Peyer's patch (tissue), 4 donors: ENCODE results near the gene TLR5. TPM values are rescaled to one million over a fixed set of nuclear protein-coding genes. Genes with fewer than 3 reads are reported as not detected.

Source experiments
- DNase-seq, 3 donors: peaks; one replicate each; pipeline ENCODE4 v3.0.0-alpha.2; 2017 to 2019
- H3K27ac ChIP-seq, 4 donors: fragments of 200-600 bp; sonication (generic); one replicate each; pipeline ENCODE4 v1.5.1; 2016 to 2019
- H3K27me3 ChIP-seq, 2 donors: fragments of 200-600 bp; sonication (generic); one replicate each; pipeline ENCODE4 v1.5.1; 2019
- H3K36me3 ChIP-seq, 3 donors: fragments of 200-600 bp; sonication (generic); one replicate each; pipeline ENCODE4 v1.5.1; 2016 to 2019
- H3K4me1 ChIP-seq, 4 donors: fragments of 200-600 bp; sonication (generic); one replicate each; pipeline ENCODE4 v1.5.1; 2016 to 2019
- H3K4me3 ChIP-seq, 4 donors: fragments of 200-600 bp; sonication (generic); 1 replicate in 3 of 4; 2 replicates in 1 of 4; pipeline ENCODE4 v1.5.1; 2016 to 2019; ENCODE audit warnings: mild to moderate bottlenecking in 1 of 4
- H3K9me3 ChIP-seq, 4 donors: fragments of 200-600 bp; sonication (generic); one replicate each; pipeline ENCODE4 v1.5.1; 2016 to 2019; ENCODE audit warnings: mild to moderate bottlenecking in 1 of 4
- POLR2A ChIP-seq, 2 donors: fragments of 450-650 bp; IDR thresholded peaks; one replicate each; pipeline ENCODE4 v1.5.1; 2017; ENCODE audit warnings: antibody characterized with exemption in 2 of 2, mild to moderate bottlenecking in 2 of 2, moderate library complexity in 2 of 2
- total RNA-seq, 4 donors: library from RNA; depleted of rRNA; stranded (reverse); fragments of >200 nt; gene quantifications; one replicate each; pipeline ENCODE4 v1.1.0, GENCODE V29; 2016
- TF ChIP-seq, protein P1 (sequence below), 6 experiments: fragments of 450-650 bp in 4 of 6; fragments of 200-600 bp in 2 of 6; sonication (generic) in 1 of 6; IDR thresholded peaks; one replicate each; pipeline ENCODE4 v1.5.1; 2017 to 2019; ENCODE audit warnings: antibody characterized with exemption in 6 of 6, mild to moderate bottlenecking in 3 of 6, moderate library complexity in 1 of 6

TLR5 gene
- total RNA-seq, 4 donors from 2014 or later: 0.85 to 6.6 (median 2.3) TPM

GRCh38 chr1:223077247-223077833 lies 65.7 kb downstream of the TLR5 start:
- Histone ChIP-seq H3K9me3 (no peaks in the 10 kb centered on the region), H3K4me3 (no peak overlapping the region), H3K36me3 (no peaks in the 10 kb centered on the region), H3K4me1 (peaks cover 0 to 7% (median 0%) of the 10 kb centered on the region in 4 donors), H3K27ac (no peak overlapping the region), H3K27me3 (no peaks in the 10 kb centered on the region)
- TF ChIP-seq POLR2A (IDR thresholded peaks at IDR 0.05): no peak
- TF ChIP-seq, protein P1, sequence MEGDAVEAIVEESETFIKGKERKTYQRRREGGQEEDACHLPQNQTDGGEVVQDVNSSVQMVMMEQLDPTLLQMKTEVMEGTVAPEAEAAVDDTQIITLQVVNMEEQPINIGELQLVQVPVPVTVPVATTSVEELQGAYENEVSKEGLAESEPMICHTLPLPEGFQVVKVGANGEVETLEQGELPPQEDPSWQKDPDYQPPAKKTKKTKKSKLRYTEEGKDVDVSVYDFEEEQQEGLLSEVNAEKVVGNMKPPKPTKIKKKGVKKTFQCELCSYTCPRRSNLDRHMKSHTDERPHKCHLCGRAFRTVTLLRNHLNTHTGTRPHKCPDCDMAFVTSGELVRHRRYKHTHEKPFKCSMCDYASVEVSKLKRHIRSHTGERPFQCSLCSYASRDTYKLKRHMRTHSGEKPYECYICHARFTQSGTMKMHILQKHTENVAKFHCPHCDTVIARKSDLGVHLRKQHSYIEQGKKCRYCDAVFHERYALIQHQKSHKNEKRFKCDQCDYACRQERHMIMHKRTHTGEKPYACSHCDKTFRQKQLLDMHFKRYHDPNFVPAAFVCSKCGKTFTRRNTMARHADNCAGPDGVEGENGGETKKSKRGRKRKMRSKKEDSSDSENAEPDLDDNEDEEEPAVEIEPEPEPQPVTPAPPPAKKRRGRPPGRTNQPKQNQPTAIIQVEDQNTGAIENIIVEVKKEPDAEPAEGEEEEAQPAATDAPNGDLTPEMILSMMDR (IDR thresholded peaks at IDR 0.05): no peak
- DNase-seq: peak in 1 of 3 donors; percentile 24

- peaks cover 0 to 7% (median 0%) of the 10 kb centered on the region in 4 donors for H3K4me1 ChIP-seq
- no peak for DNase-seq
- TF ChIP-seq, protein P1 (IDR thresholded peaks at IDR 0.05): no peak
- TF ChIP-seq POLR2A (IDR thresholded peaks at IDR 0.05): no peak
- no peak overlapping the region for H3K27ac ChIP-seq
- no peaks in the 10 kb centered on the region for H3K36me3 ChIP-seq
- H3K27me3 ChIP-seq: no peaks in the 10 kb centered on the region
- H3K4me3 ChIP-seq: no peak overlapping the region
- H3K9me3 ChIP-seq: no peaks in the 10 kb centered on the region
Measured at GRCh38 chr1:223076362-223076761, 66.7 kb downstream of the TLR5 start.

- Histone ChIP-seq H3K27ac (no peak overlapping the region), H3K4me3 (no peak overlapping the region), H3K27me3 (no peaks in the 10 kb centered on the region), H3K36me3 (no peaks in the 10 kb centered on the region), H3K4me1 (peaks cover 0 to 7% (median 0%) of the 10 kb centered on the region in 4 donors), H3K9me3 (no peaks in the 10 kb centered on the region)
- no peak for TF ChIP-seq POLR2A (IDR thresholded peaks at IDR 0.05)
- TF ChIP-seq, protein P1 (IDR thresholded peaks at IDR 0.05): no peak
- DNase-seq: no peak
Measured at GRCh38 chr1:223075834-223076233, 67.2 kb downstream of the TLR5 start.

DNA sequence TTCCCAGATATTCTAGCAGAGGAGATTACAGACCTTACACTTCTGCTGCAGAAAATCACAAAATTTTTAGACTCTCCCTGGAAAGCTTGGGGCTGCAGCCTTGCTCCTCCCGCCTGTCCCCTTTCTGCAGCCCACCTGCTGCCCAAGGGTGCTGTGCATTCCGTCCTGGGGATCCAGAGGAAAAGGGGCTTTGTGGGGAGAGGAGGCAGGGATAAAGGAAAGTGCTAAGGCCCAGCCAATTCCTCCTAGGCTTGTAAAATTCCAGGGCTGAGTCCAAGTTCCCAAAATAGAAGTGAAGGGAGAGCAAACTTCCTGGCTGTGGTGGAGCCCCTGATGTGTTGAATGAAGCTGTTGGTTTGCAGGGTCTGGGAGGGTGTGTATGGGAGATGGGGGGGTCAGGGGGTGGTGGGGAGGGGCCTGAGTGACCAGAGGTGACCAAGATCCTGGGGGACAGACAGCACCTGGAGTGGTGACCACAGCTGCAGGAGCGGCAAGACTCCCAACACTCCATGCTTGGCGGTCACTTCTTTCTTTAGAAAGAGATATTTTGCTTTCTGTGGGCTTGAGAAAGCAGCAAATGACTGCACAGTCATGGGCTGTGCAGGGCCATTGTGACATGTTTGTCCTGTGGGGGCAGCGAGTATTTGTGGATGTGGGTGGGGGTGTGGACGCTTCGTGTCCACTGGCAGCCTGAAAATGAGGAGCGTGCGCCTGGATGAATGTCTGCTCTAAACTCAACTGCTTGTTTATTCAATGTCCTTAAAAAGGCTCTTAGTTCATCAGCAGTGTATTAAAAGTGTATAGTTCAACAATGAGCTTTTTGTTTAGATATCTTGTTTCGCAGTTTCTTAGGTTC lies 68.4 kb downstream of the TLR5 start:
- no peak for DNase-seq

DNA sequence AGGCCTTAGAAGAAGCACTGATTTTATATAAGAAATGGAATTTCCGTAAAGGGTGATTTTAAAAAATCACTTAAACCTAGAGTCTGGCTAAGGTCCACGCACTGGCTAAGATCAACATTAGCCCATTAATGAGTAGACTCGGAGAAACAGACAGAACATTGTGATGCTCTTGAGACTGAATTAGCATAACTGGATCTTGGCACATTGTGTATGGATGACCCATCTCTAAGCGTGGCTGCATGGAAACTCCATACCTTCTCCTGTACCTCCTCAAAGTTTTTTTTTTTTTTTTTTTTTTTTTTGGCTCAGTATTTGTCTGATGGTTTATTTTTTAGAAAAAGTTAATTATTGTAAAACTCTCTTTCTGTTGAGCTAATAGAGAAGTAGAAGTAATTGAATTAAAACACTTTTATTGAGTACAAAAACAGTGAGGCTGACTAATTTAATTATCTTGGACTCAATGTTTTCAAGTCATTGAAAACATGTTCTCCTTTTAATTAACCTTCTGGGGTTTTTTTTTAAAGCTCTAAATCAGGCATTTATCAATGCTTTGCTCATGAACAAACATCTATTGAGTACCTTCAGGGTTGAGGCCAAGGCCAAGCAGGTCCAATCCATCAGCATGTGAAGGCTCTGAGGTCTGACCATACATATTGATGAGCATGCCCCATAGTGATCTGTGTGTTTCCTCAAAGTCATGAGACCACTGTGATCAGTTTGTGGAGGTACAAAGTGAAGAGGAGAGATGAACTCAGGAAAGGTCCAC lies 74.0 kb downstream of the TLR5 start:
- Histone ChIP-seq H3K9me3 (no peaks in the 10 kb centered on the region), H3K27ac (no peak overlapping the region), H3K27me3 (no peaks in the 10 kb centered on the region), H3K4me1 (no peaks in the 10 kb centered on the region), H3K4me3 (no peak overlapping the region), H3K36me3 (no peaks in the 10 kb centered on the region)
- TF ChIP-seq, protein P1 (IDR thresholded peaks at IDR 0.05): no peak
- no peak for TF ChIP-seq POLR2A (IDR thresholded peaks at IDR 0.05)
- DNase-seq: peak in 1 of 3 donors; percentile 3

More for the DNA sequence above, 68.4 kb downstream of the TLR5 start:
- no peaks in the 10 kb centered on the region for H3K36me3 ChIP-seq
- H3K27ac ChIP-seq: no peak overlapping the region
- TF ChIP-seq, protein P1 (IDR thresholded peaks at IDR 0.05): no peak
- TF ChIP-seq POLR2A (IDR thresholded peaks at IDR 0.05): no peak
- no peak overlapping the region for H3K4me3 ChIP-seq
- H3K9me3 ChIP-seq: no peaks in the 10 kb centered on the region
- H3K4me1 ChIP-seq: peaks cover 0 to 7% (median 0%) of the 10 kb centered on the region in 4 donors
- H3K27me3 ChIP-seq: no peaks in the 10 kb centered on the region
